HG02852 (cell line): ENCODE results near the gene EARS2.
"Not testable (repeated sequence)": the region's sequence is repeated elsewhere in the genome, so short reads cannot be mapped to it uniquely, and the experiment has no call there.

Source experiments
- ATAC-seq: cut with Tn5 transposase; IDR thresholded peaks from one replicate; pipeline ENCODE4 v1.9.1; 2021; ENCODE audit warnings: mild to moderate bottlenecking, moderate library complexity; ENCODE audit not compliant: unreplicated experiment

Gene EARS2

DNA sequence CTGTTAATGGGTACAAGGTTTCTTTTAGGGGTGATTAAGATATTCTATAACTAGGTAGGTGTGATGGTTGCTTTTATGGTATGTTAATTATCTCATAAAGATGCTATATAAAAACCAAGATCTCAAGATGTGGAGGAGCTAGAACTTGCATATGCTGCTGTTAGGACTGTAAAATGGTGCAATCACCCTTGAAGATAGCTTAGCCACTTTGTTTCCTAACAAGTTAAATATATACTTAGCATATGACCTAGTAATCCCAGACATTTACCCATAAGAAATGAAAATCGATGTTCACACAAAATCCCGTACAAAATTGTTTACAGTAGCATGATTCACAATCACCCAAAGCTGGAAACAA, 71.9 kb downstream of the EARS2 start:
- no peak for ATAC-seq

DNA sequence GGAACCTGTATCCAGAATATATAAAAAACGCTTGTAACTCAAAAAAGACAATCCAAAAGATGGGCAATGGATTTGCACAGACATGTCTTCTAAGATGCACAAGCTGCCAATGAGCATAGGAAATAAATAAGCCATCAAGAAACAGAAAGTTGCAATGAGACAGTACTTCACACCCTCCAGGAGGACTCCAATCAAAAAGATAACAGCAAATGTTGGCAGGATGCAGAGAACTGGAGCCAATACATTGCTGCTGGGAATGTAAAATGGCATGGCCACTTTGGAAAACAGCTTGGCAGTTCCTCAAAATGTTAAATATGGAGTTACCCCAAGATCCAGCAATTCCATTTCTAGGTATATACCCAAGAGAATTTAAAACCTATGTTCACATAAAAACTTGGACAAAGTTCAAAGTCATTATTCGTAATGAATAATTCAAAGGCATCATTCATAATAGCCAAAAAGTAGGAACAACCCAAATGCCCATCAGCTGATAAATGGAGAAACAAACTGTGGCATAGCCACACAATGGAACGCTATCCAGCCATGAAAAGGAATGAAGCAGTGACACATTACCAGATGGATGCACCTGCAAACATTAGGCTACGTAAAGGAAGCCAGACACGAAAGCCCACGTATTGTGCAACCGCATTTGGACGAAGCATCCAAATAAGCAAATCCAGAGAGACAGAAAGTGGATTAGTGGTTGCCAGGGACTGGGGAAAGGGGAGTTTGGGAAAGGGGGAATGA, 72.5 kb downstream of the EARS2 start:
- ATAC-seq = no peak

DNA sequence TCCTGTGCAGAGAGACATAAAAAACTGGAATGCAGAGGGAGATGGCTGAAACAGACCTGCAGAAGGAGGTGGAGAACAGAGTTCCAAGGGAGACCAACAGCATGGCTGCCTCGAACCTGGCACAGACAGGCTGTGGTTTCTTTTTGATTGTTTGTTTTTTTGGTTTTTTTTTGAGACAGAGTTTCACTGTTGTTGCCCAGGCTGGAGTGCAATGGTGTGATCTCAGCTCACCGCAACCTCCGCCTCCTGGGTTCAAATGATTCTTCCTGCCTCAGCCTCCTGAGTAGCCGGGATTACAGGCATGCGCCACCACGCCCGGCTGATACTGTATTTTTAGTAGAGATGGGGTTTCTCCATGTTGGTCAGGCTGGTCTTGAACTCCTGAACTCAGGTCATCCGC, 73.7 kb downstream of the EARS2 start:
- not testable (repeated sequence) for ATAC-seq

DNA sequence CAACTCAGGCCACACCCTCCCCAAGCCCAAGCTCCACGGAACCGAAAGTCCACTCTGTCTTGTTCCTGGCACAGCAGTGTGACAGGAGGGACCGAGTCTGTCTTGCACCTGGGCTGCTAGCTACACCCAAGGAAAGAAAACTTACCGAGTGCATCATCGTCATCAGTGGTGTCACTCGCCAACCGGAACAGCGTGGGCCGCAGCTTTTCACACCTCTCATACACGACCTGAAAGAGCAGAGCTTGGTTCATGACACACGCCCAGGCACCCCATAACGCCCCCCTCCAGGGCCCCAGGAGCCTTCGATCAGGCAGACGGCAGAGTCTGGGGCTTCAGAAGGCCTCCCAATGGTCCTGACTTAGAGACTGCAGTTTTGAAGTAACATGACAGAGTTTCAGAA, 74.4 kb downstream of the EARS2 start:
- no peak for ATAC-seq

DNA sequence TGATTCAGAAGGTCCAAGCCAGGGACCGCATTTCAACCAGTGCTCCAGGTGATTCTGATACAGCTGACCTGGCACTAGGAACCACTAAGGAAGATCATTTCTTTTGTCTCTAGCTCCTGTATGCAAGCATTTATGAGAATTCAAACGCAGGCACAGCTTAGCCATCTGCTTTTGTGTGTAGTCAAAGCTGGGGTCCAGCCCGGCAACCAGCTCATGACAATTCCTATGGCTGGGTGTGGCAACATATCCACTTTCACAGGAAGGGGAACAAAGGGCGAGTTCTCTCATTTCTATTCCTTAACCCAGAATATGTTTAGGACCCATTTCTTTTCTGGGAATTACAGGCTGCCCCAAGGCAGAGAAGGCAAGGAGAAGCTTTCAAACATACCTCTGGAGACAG, 76.9 kb downstream of the EARS2 start:
- ATAC-seq = no peak

DNA sequence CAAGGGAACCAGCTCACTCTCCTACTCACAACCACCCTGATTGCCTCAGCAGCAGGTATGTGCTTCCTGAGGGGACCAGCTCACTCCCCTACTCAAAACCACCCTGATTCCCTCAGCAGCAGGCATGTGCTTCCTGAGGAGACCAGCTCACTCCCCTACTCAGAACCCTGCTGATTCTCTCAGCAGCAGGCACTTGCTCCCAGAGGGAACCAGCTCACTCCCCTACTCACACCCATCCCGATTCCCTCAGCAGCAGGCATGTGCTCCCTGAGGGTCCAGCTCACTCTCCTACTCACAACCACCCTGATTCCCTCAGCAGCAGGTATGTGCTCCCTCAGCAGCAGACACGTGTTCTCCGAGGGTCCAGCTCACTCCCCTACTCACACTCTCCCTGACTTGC, 78.0 kb downstream of the EARS2 start:
- no peak for ATAC-seq

DNA sequence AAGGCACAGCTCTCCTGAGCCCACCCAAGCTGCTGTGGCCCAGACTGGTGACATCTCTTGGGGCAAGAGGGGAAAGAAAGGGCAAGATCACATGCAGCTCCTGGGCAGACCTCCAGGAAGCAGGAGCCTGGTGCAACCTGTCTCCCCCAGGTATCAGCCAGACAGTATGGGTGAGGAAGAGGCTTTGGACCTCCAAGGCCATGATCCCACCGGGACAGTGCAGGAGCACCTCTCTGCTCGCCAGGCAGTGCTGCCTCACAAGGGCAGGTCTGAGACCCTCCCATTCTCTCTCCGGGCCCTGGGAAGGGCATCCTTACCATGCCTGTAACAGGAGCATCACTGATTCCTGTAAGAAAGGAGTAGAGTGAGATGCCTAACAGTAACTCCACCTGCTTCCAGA, 78.6 kb downstream of the EARS2 start:
- no peak for ATAC-seq

DNA sequence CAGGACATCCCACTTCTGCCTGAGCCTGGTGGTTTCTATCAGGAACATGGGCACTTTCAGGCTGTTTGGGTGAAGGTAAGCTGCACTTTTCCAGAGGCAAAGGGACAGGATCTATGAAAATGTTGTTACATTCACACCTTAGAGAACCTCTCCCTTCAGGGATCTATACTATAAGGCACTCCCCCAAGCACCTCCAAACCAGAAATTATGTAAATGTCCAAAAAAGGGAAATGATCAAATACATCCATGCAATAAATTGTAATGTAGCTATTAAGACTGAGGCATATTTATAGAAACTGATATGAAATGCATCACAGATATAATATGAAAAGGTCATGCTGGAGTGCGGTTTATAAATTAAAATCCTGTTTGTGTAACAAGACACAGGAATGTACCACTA, 80.9 kb downstream of the EARS2 start:
- no peak for ATAC-seq
